ENCODE data around the gene CHI3L2.

The CHI3L2 gene

GRCh38 chr1:111289371-111289770 lies 61.9 kb downstream of the CHI3L2 start:
- no peak overlapping the region for H3K4me3 ChIP-seq (replicated peaks; ENCODE audit: low read depth, low read length)
- no peak for DNase-seq (ENCODE audit: extremely low read depth, low read depth)
- TF ChIP-seq, protein P1, sequence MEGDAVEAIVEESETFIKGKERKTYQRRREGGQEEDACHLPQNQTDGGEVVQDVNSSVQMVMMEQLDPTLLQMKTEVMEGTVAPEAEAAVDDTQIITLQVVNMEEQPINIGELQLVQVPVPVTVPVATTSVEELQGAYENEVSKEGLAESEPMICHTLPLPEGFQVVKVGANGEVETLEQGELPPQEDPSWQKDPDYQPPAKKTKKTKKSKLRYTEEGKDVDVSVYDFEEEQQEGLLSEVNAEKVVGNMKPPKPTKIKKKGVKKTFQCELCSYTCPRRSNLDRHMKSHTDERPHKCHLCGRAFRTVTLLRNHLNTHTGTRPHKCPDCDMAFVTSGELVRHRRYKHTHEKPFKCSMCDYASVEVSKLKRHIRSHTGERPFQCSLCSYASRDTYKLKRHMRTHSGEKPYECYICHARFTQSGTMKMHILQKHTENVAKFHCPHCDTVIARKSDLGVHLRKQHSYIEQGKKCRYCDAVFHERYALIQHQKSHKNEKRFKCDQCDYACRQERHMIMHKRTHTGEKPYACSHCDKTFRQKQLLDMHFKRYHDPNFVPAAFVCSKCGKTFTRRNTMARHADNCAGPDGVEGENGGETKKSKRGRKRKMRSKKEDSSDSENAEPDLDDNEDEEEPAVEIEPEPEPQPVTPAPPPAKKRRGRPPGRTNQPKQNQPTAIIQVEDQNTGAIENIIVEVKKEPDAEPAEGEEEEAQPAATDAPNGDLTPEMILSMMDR (IDR thresholded peaks at IDR 0.05; ENCODE audit: low read depth, low read length, missing control alignments) = no peak

DNA sequence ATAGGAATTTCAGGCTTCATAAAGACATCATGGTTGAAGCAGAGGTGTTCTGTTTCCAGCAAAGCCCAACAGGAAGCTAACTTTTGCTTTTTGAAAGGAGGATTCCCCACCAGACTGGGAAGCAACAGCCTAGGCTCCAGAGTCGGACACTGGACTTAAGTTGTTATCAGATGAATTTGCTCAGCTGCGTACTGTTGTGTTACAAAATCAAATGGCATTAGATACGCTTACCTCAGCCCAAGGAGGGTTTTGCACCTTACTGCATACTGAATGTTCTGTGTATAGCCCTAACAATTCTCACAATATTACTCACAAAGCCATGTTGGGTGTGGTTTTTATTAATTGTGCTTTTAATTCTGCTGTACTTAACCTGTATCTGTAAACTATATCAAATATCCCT lies 62.6 kb downstream of the CHI3L2 start:
- no peak for DNase-seq (ENCODE audit: extremely low read depth, low read depth)

GRCh38 chr1:111290630-111291029 lies 63.1 kb downstream of the CHI3L2 start, which contains the start of gene CHIA:
Gene CHIA (plus strand): TSS chr1:111290851. CDS start chr1:111310468, 19,617 bp downstream.
- TF ChIP-seq, protein P1 (IDR thresholded peaks at IDR 0.05; ENCODE audit: low read depth, low read length, missing control alignments) = no peak
- DNase-seq (ENCODE audit: extremely low read depth, low read depth) = no peak
- no peak within 1 kb of the TSS for H3K4me3 ChIP-seq (replicated peaks; ENCODE audit: low read depth, low read length)

More for the DNA sequence above, 62.6 kb downstream of the CHI3L2 start:
- no peak overlapping the region for H3K4me3 ChIP-seq (replicated peaks; ENCODE audit: low read depth, low read length)
- TF ChIP-seq, protein P1 (IDR thresholded peaks at IDR 0.05; ENCODE audit: low read depth, low read length, missing control alignments) = no peak
